OCI-LY7 (cell line): Measurements from ENCODE around the gene ZNF438.

Experiments
- CTCF ChIP-seq: fragments of 200-600 bp; sonication (generic); conservative IDR thresholded peaks from 2 replicates; pipeline ENCODE4 v1.5.1; 2014; ENCODE audit warnings: mild to moderate bottlenecking, antibody characterized with exemption, low read length, moderate library complexity, mixed read lengths
- EZH2phosphoT487 ChIP-seq: fragments of 200-600 bp; sonication (generic); IDR thresholded peaks from 2 replicates; pipeline ENCODE4 v1.6.1; 2018; ENCODE audit warnings: low read depth, borderline replicate concordance, mild to moderate bottlenecking, mixed run types, antibody characterized with exemption, low read length, moderate library complexity, mixed read lengths

- TF ChIP-seq CTCF (no peak), EZH2phosphoT487 (no peak)
Observed at GRCh38 chr10:30997536-30998235, 34.0 kb downstream of the ZNF438 start.
